GM19239 (cell line): ENCODE results near the gene CFAP100.

Experiments used
- DNase-seq: peaks from one replicate; pipeline ENCODE4 v3.0.0; 2011; ENCODE audit warnings: low spot score; ENCODE audit not compliant: insufficient read length
- FAIRE-seq: peaks from 2 replicates; lab custom pipeline; 2011; peaks lifted over from hg19 to GRCh38; lab: Jason Lieb, UNC

The CFAP100 gene

DNA sequence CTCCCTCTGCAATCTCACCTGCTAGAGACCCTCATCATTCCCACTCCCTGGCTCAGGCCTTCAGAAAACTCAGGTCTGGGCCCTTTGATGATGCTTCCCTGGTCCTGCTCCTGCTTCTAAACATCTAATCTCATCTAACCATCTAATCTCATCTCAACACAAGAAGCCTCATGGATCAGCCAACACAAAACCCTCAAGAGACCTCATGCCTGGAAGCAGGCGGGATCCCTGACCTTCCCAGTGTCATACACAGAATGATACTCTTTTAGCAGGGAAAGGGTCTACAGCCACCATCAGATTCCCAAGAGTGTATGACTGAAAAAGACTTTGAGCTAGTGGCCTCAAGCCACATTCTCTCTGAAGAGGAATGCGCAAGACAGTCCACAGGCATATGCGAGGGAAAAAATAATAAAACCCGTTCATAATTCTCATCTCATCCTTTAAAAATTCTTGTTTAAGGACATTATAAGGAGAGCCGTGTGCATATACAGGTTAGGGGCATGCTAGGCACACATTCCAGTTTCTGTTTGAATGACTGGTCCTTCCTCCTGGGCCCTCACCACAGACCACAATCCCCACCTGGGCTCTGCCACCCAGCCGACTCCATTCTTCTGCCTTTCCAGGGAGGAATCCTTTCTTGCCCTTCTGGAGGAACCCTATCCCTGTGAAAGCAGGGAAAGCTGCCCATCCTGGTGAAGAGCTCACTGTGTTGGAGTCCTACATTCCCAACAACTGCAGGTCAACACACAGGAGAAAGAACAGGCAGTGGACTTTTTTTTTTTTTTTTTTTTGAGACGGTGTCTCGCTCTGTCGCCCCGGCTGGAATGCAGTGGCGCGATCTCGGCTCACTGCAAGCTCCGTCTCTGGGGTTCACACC is 78.8 kb downstream of the CFAP100 start:
- FAIRE-seq (no peak), DNase-seq (no peak)

DNA sequence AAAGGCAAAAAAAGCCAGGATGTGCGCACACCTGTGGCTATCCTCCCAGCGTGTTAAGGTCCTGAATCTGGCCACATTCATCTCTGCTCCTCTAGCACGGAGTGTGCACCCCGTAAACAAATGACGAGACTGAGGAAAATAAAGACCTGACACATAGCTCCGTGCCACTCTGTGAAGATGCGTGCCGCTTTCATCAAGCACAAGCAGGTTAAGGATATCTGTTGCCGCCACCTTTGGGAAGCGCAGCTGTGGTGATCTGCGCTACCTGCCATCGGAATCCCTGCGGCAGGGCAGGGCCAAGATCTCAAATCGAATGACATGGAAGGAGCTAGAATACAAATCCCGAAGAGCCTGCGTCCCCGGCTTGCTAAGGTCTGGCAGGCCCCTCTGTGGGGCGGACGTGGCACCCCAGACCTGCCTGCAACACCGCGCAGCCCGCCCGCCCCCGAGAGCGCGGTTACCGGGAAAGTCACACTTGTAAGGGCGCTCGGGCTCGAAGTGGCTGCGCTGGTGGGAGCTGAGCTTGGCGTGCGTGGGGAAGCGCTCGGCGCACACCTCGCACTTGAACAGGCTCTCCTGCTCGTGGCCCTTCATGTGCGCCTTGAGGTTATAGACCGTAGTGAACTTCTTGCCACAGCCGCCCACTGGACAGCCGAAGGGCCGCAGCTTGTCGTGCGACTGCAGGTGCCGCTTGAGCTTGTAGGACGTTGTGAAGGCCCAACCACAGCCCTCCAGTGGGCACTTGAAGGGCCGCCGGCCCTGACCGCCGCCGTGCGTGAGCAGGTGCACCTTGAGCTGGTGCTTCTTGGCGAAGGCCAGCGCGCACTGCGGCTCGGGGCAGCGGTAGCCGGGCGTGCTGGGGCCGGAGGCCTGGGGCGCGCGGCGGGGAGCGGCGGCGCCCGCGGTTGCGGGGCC is 80.0 kb downstream of the CFAP100 start:
- peak; percentile 81 for FAIRE-seq
- DNase-seq = peak; percentile 52

DNA sequence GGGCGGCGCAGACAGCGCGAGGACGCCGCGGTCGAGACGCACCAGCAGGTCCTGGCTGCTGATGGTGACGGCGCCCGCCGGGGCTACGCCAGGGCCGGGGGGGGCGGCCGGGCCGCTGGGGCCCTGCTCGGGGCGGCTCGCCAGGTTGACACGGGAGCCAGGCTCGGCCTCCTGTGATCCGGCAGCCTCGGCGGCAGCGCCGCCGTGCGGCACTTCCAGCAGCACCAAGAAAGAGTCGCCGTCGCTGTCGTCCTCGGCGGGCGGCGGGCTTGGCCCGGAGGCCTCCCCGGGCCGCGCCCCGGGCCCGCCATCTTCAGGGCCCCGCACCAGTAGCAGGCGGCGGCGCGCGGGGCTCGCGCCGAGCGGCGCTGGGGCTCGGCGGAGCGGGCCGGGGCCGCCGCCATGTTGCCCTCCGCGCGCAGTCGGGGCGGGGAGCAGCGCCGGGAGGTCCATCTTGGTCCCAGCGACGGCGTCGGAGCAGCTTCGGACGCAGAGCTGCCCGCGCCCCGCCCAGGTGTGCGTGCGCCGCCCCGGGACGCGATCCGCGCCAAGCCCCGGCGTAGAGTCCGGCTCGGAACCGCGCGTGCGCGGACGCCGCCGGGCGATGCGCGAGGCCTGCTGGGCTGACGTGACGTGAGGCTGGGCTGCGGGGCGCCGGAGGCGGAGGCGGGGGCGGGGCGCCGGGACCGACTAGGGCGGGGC is 80.9 kb downstream of the CFAP100 start, which contains the start of gene ZXDC:
Gene ZXDC, minus strand, starts transcription at position 479 of the 702 bp plus-strand sequence. Its CDS starts 26 bp downstream, at position 453.
- FAIRE-seq (peak; percentile 82), DNase-seq (peak; percentile 100)

DNA sequence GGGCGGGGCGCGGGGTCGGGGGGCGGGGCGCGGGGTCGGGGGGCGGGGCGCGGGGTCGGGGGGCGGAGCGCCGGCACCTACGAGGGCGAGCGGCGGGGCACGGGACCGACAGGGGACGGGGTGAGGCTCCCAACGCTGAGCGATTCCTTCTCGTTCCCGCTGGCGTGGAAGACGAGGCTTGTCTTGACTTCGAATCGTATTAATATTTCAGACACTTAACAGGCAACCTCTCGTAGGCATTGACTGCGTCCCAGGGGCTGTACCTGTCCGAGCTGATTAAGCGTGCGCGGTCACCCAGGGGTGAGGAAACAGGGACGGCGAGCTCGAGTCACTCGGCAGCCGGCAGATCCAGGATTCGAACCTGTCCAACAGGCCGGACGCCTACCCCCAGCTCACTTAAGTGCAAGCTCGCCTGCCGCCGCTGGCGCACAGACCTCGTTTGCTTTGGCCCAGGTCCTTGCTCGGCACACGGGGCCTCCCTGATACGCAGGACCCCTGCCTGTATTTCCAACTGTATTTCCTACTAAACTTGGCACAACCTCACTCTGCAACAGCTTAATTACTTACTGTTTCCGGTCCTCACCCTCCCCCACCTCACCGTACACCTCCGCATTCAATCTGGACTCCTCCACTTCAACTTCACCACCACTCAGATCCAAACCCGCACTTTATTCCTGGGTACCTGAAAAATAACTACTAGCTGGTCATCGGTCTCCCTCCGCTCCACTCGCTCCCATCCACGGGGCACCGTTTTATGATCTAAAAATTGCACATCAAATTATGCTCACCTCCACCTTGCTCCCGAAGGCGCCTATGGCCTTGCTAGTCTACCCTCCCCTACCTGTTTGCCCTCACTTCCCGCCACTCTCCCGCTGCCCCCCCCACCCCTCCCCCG is 81.7 kb downstream of the CFAP100 start:
- peak; percentile 11 for FAIRE-seq
- no peak for DNase-seq

DNA sequence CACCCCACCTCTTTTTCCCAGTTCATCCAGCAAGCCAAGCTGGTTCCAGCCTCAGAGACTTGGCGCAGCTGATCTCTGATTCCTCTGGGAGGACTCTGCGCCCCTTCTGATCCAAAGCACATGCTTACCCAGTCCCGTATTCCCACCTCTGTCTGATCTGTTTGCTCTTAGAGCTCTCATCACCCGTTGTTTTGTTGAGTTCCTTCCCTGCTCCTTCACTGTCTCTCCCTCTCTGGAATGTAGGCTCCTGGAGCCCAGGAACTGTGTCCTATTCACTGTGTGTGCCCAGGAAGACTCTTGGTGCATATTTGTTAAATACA is 82.3 kb downstream of the CFAP100 start:
- FAIRE-seq (no peak), DNase-seq (no peak)

DNA sequence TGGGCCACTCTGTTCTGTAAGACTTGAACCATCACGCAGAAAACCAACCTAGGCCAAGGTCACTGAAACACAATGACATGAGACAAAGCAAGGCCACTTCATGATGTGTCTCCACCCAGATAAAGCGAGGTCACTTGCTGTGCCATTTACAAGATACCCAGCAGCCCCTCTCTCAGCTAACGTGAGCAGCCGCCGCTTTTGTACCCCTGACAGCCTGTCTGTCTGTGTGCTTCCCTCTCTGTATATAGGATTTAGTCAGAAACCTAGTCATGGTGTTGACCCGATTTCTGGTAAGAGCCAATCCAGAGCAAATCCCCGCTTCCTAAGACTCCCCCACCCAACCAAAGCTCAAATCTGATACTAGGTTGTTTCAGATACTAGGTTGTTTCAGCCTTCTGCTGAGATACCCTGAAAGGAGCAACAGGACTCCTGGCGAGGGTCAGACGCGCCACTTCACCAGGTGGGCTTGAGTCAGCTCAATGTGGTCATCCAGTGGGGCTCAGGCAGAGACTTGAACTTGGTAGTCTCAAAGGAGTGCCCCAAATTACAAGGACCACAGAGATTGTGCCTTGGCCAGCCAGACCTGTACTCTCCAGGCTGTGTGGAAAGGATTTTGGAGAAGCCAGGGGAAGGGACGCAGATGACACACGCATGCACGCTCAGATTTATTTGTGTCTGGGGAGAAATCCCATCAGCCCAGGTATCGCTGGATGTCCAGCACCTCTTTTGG is 84.0 kb downstream of the CFAP100 start:
- DNase-seq (no peak), FAIRE-seq (no peak)

DNA sequence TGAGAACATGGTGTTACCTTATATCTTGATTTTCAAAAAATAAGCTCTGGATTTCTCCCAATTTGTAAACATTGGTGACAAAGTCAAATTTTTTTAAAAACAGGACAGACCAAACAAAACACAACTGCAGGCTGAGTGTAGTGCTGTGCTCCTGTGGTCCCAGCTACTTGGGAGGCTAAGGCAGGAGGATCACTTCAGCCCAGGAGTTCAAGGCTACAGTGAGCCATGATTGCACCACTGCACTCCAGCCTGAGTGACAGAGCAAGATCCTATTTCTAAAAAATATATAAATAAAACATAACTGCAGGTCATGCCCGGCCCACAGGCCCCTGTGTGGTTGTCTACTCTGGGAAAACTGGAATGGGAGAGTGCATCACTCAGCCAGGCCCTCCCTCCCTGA is 84.9 kb downstream of the CFAP100 start:
- no peak for FAIRE-seq
- no peak for DNase-seq

DNA sequence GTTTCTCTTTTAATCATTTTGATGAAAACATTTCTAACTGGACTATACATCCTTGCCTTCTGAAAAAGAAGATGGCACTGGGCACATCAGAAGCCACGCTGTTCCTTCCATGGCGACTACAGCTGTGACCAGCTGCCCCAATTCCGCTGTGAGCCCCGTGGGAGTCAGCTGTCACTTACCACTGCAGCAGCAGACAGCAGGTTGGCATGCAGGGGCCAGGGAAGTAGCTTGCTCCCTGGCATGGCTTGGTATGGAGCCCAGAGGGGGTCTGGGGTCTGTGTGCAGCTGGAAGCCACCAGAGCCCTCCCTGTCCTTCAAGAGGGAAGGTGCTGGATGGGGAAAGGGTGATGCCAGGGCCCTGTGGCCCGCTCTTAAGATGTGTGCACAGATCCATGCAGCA is 85.5 kb downstream of the CFAP100 start:
- FAIRE-seq = no peak
- DNase-seq = no peak

DNA sequence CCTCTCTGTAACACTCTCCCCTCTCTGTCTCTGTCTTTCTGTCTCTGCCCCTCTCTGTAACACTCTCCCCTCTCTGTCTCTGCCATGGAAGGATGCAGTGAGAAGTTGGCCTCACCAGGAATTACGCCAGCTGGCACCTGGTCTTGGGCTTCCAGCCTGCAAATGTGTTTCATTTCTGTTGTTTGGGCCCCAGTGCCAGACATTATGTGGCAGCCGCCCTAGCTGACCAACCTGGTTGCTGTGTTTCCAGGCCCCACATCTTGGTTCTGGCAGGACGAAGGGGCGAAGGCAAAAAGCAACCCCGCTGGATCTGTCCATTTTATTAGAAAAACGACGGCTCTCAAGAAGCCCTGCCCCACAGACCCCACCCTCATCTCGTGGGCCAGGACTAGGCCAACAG is 86.2 kb downstream of the CFAP100 start:
- DNase-seq = no peak
- no peak for FAIRE-seq

DNA sequence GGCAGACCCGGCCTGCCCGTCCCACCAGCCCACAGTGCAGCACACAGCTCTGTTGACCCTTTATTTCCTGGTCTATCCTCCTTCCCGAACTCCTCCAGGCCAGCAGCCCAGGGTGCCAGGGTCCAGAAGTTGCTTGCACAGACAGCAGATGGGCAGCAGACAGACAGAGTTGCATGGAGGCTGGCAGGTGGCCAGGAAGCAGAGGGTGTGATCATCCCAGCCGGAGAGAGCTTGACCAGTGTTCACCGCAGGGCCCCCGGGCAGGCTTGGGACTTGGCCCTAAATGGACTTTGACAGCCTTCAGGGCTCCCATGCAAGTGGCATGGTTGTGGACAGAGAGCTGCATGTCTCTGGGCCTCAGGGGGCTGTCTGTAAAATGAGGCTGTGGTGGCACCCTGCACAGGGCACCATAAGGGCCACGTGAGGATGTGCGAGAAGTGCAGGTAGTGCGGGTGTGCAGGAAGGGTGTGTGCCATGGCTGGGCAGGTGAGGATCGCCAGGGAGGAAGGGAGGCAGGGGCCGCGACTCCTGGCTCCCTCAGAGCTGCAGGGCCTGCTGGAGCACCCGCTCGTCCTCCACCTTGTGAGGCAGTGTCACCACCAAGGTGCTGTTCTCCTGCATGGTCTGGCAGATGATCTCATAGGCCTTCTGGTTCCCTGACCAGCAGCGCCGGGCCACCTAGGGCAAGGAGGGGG is 87.2 kb downstream of the CFAP100 start:
- no peak for DNase-seq

DNA sequence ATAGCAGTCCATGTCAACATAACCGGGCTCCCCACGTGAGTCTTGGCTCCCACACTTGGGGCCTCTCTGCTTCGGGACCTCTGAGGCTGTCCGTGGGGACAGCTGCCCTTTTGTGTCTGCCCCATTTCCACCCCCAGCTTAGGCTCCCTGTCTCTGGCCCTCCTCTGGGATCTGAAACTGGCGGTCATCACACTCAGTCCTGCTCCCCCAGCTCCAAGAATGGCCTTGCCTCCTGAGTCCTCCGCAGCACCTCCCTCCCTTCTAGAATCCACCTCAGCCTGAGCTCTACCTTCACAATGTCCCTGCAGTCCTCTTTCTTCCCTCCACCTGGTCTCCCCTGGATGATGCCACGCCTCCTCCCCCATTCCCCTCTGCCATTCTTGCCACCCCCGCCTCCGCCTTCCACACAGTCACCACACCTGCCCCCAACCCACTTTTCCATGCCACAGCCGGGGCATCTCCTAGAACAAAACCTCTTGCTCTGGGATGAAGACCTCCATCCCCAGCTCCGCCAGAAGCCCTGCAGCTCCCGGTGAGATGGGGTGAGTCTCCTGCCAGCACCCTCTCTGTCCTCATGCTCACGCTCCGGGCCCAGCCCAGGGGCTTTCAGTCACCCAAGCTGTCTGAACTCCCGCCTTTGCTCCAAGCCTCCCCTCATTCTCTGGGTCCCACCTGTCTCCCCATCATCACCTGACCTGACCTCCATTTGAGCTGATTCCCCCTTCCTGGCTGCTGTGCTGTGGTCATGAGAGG is 88.0 kb downstream of the CFAP100 start:
- no peak for FAIRE-seq
- no peak for DNase-seq

More for the DNA sequence above, 87.2 kb downstream of the CFAP100 start:
- no peak for FAIRE-seq

DNA sequence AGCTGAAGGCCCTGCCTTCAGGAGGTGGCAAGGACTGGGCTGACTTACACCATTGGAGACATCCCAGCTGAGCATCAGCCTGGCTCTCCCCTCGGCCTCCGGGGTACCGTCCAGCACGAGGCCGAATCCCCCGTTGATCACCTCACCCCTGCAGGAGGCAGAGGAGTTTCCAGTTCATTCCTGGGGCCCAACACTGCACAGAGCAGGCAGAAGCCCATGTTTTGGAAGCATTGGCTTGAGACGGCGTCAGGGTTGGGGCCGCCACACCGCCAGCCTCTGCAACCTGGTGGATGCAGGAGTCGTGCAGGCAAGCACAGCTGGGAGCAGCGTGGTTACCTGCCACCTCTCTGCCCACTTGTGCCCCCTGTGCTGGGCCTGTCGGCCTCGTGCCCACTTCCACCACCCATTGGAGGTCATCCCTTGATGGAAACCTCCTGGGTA is 88.6 kb downstream of the CFAP100 start:
- FAIRE-seq (no peak), DNase-seq (no peak)

DNA sequence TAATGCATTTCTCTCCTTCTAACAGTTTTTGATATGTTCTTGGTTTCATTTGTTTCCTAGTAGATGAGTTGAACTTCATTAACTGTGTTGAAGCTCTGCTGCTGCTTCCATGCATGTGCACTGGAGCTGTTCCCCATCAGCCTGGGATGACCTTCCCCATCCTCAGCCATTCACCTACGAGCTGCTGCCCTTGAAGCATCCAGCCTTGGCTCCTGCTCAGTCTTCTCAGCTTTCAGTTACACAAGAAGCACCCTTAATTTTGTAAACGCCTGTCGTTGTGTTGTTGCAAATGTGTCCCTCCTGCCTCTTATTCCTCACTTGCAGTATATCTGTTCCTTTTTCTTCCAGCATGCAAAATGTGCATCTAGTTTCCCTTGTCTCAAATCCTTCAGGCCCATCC is 89.4 kb downstream of the CFAP100 start:
- FAIRE-seq (no peak), DNase-seq (no peak)

DNA sequence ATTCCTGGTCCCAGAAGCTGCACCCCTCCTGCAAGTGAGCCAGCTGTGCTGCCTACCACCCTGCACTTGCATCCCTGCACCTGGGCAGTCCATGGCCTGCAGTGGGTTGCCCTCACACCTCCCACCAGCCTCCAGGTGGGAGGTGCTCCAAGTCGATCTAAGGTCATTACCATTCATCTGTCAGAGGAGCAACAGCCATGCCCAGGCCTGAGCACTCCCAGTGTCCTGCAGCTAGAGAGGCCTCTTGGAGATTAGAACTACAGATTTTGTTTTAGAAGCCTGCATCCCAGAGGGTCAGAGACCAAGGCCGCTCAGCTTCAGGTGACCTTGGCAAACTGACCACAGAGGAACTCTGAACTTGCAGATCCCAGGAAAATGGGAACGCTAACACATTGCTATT is 90.0 kb downstream of the CFAP100 start:
- DNase-seq (no peak), FAIRE-seq (no peak)

DNA sequence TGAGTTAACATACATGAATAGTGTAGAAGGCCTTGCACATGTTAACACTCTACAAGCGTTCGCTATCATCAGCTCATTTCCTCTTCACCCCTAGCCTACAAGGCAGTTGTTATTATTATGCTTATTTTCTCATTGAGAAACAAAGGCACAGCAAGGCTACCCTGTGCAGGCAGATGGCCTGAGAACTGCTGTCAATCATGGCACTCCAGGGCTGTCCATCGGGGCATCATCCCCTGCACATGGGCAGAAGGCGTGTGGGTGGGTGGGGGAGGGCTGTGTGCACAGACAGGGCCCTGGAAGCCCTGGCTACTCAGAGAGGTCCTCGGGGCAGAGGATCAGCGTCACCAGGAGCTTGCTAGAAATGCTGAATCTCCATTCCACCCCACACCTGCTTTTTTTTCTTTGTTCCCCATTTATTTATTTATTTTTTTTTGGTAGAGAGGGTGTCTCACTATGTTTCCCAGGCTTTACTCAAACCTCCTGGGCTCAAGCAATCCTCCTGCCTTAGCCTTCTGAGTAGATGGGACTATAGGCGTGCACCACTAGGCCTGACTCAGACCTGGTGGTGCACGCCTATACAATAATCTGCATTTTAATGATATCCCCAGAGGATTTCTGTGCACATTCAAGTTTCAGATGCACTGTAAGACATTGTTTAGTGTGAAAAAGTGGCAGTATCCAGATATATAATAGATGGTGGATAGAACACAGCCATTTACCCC is 90.6 kb downstream of the CFAP100 start:
- FAIRE-seq = no peak
- DNase-seq = no peak

DNA sequence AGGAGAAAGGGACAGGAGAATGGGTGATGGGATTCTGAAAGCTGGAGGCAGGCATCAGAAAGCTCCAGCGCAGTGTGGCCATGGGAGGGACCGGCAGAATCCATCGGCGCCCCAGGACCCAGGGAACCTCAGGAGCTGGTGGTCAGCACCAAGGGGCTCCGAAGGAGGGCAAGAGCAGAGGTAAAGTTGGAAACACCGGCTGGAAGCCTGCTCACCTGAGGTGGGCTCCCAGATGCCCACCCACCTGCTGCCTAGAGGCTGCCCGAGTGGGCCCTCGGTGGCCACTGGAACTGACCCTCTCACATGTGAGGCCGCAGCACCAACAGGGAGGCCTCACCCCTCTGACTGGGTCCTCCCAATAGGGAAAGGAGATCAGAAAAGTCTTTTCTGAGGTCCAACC is 91.2 kb downstream of the CFAP100 start:
- FAIRE-seq = no peak
- DNase-seq = no peak
